ENCODE data around the gene STRN4.

The STRN4 gene

GRCh38 chr19:46725036-46725820, 21.0 kb downstream of the STRN4 start:
- no peak for DNase-seq (ENCODE audit: low read depth, low spot score)

- DNase-seq (ENCODE audit: low read depth, low spot score) = no peak
Measured at GRCh38 chr19:46724468-46724867, 21.8 kb downstream of the STRN4 start.

- DNase-seq (ENCODE audit: low read depth, low spot score) = no peak
Measured at GRCh38 chr19:46723471-46723870, 22.8 kb downstream of the STRN4 start.

- no peak for DNase-seq (ENCODE audit: low read depth, low spot score)
Measured at GRCh38 chr19:46723023-46723461, 23.2 kb downstream of the STRN4 start.

GRCh38 chr19:46722421-46723022, 23.7 kb downstream of the STRN4 start:
- DNase-seq (ENCODE audit: low read depth, low spot score) = no peak

GRCh38 chr19:46722004-46722380, 24.3 kb downstream of the STRN4 start:
- no peak for DNase-seq (ENCODE audit: low read depth, low spot score)

- no peak for DNase-seq (ENCODE audit: low read depth, low spot score)
Measured at GRCh38 chr19:46721269-46722003, 24.8 kb downstream of the STRN4 start.

GRCh38 chr19:46720503-46721239, 25.6 kb downstream of the STRN4 start:
- no peak for DNase-seq (ENCODE audit: low read depth, low spot score)

GRCh38 chr19:46719629-46720502, 26.4 kb downstream of the STRN4 start:
- no peak for DNase-seq (ENCODE audit: low read depth, low spot score)

GRCh38 chr19:46718934-46719622, 27.2 kb downstream of the STRN4 start:
- DNase-seq (ENCODE audit: low read depth, low spot score) = no peak

GRCh38 chr19:46718157-46718933, 27.9 kb downstream of the STRN4 start:
- no peak for DNase-seq (ENCODE audit: low read depth, low spot score)

- DNase-seq (ENCODE audit: low read depth, low spot score) = no peak
Measured at GRCh38 chr19:46717716-46718143, 28.5 kb downstream of the STRN4 start.

GRCh38 chr19:46717034-46717715, 29.1 kb downstream of the STRN4 start, which contains the start of gene PRKD2:
PRKD2 (minus strand) TSS chr19:46717114; CDS start chr19:46716370, 744 bp downstream.
- peak; percentile 79 for DNase-seq (ENCODE audit: low read depth, low spot score)

GRCh38 chr19:46716672-46717033, 29.6 kb downstream of the STRN4 start:
- DNase-seq (ENCODE audit: low read depth, low spot score) = no peak

- DNase-seq (ENCODE audit: low read depth, low spot score) = no peak
Measured at GRCh38 chr19:46715975-46716671, 30.1 kb downstream of the STRN4 start.

- no peak for DNase-seq (ENCODE audit: low read depth, low spot score)
Measured at GRCh38 chr19:46715620-46715974, 30.7 kb downstream of the STRN4 start.

- no peak for DNase-seq (ENCODE audit: low read depth, low spot score)
Measured at GRCh38 chr19:46714444-46715106, 31.7 kb downstream of the STRN4 start.
